Trophoblast cell (in vitro differentiated cells and primary cell): ENCODE results near the gene FHL3.
"Not testable (repeated sequence)": the region's sequence is repeated elsewhere in the genome, so short reads cannot be mapped to it uniquely, and the experiment has no call there.

ENCODE experiments used
- DNase-seq, 2 donors: peaks; one replicate each; pipeline ENCODE4 v3.0.0-alpha.2; 2016
- H2AFZ ChIP-seq: 2 replicates; pipeline ENCODE4 v1.6.1; 2013; ENCODE audit warnings: low read length, moderate library complexity, mild to moderate bottlenecking; ENCODE audit not compliant: insufficient read depth, poor library complexity
- H2AK5ac ChIP-seq: 2 replicates; pipeline ENCODE4 v1.6.1; 2013; ENCODE audit warnings: mild to moderate bottlenecking, low read length
- H2BK120ac ChIP-seq: 2 replicates; pipeline ENCODE4 v1.6.1; 2013; ENCODE audit warnings: low read length, mild to moderate bottlenecking, moderate library complexity; ENCODE audit not compliant: insufficient read depth, poor library complexity
- H2BK12ac ChIP-seq: 2 replicates; pipeline ENCODE4 v1.6.1; 2013; ENCODE audit warnings: mild to moderate bottlenecking, low read length, moderate library complexity
- H2BK5ac ChIP-seq: 2 replicates; pipeline ENCODE4 v1.6.1; 2013; ENCODE audit warnings: low read length, low read depth, moderate library complexity, mild to moderate bottlenecking; ENCODE audit not compliant: poor library complexity
- H3K14ac ChIP-seq: 2 replicates; pipeline ENCODE4 v1.6.1; 2013; ENCODE audit warnings: mild to moderate bottlenecking, low read length
- H3K18ac ChIP-seq: 2 replicates; pipeline ENCODE4 v1.6.1; 2013; ENCODE audit warnings: mild to moderate bottlenecking, low read length
- H3K23ac ChIP-seq: 2 replicates; pipeline ENCODE4 v1.6.1; 2013; ENCODE audit warnings: low read length
- H3K27ac ChIP-seq: 2 replicates; pipeline ENCODE4 v1.5.1; 2013; ENCODE audit warnings: low read depth, mild to moderate bottlenecking, inconsistent platforms, low read length, moderate library complexity
- H3K27me3 ChIP-seq: 2 replicates; pipeline ENCODE4 v1.6.1; 2013; ENCODE audit warnings: inconsistent platforms, mild to moderate bottlenecking, low read length, moderate library complexity; ENCODE audit not compliant: insufficient read depth
- H3K36me3 ChIP-seq, 2 experiments: 1 replicate in 1 of 2; 2 replicates in 1 of 2; pipeline ENCODE4 v1.6.1; 2013; ENCODE audit warnings: low read length in 2 of 2, mild to moderate bottlenecking in 2 of 2, moderate library complexity in 1 of 2; ENCODE audit not compliant: insufficient read depth in 2 of 2, control insufficient read depth in 1 of 2
- H3K4ac ChIP-seq: 2 replicates; pipeline ENCODE4 v1.6.1; 2013; ENCODE audit warnings: low read depth, mild to moderate bottlenecking, low read length, moderate library complexity
- H3K4me1 ChIP-seq, 2 experiments: 1 replicate in 1 of 2; 2 replicates in 1 of 2; pipeline ENCODE4 v1.6.1; 2013; ENCODE audit warnings: low read length in 2 of 2, mild to moderate bottlenecking in 2 of 2, moderate library complexity in 1 of 2; ENCODE audit not compliant: insufficient read depth in 2 of 2, control insufficient read depth in 1 of 2
- H3K4me2 ChIP-seq: 2 replicates; pipeline ENCODE4 v1.6.1; 2013; ENCODE audit warnings: inconsistent platforms, mild to moderate bottlenecking, low read length, moderate library complexity
- H3K4me3 ChIP-seq: 2 replicates; pipeline ENCODE4 v1.5.1; 2013; ENCODE audit warnings: mild to moderate bottlenecking, low read depth, low read length, inconsistent platforms
- H3K79me1 ChIP-seq: one replicate; pipeline ENCODE4 v1.6.1; 2013; ENCODE audit warnings: low read length
- H3K79me2 ChIP-seq: 2 replicates; pipeline ENCODE4 v1.6.1; 2013; ENCODE audit warnings: low read length, mild to moderate bottlenecking; ENCODE audit not compliant: control insufficient read depth, insufficient read depth, poor library complexity
- H3K9ac ChIP-seq: 2 replicates; pipeline ENCODE4 v1.6.1; 2013; ENCODE audit warnings: mild to moderate bottlenecking, low read length
- H3K9me3 ChIP-seq: 2 replicates; pipeline ENCODE4 v1.6.1; 2013; ENCODE audit warnings: low read depth, mild to moderate bottlenecking, control low read depth, inconsistent platforms, low read length; ENCODE audit not compliant: insufficient read depth
- H4K12ac ChIP-seq: 2 replicates; pipeline ENCODE4 v1.6.1; 2013; ENCODE audit warnings: low read depth, mild to moderate bottlenecking, low read length, moderate library complexity
- H4K8ac ChIP-seq: 2 replicates; pipeline ENCODE4 v1.6.1; 2013; ENCODE audit warnings: low read depth, mild to moderate bottlenecking, low read length, moderate library complexity
- H4K91ac ChIP-seq: one replicate; pipeline ENCODE4 v1.6.1; 2013; ENCODE audit warnings: low read depth, mild to moderate bottlenecking, low read length, moderate library complexity
- WGBS: extraction: QIAGEN DNeasy Blood & Tissue Kit; methylation state at CpG from one replicate; pipeline ENCODE4 v1.1.7; 2013; ENCODE audit warnings: missing lambda C conversion rate; ENCODE audit not compliant: insufficient read length, insufficient coverage; ENCODE audit errors: extremely low coverage; 5-methylcytosine and 5-hydroxymethylcytosine counted together

The FHL3 gene

GRCh38 chr1:37974567-37974966, 30.7 kb downstream of the FHL3 start:
- H2BK12ac ChIP-seq: no peak overlapping the region
- no peak overlapping the region for H4K91ac ChIP-seq
- H3K9ac ChIP-seq: no peak overlapping the region
- H3K4ac ChIP-seq: no peak overlapping the region
- peaks cover 26 to 38% of the 10 kb centered on the region in 2 experiments for H3K36me3 ChIP-seq
- H3K27me3 ChIP-seq: no peaks in the 10 kb centered on the region
- DNase-seq: no peak
- no peak overlapping the region for H3K23ac ChIP-seq
- H2AFZ ChIP-seq: no peak overlapping the region
- H3K4me1 ChIP-seq: no peaks in the 10 kb centered on the region
- no peak overlapping the region for H4K12ac ChIP-seq
- H3K14ac ChIP-seq: no peak overlapping the region
- WGBS: no CpG with 5 or more reads among the region's 5 CpGs
- H4K8ac ChIP-seq: no peak overlapping the region
- H3K9me3 ChIP-seq: no peaks in the 10 kb centered on the region
- H2BK5ac ChIP-seq: no peak overlapping the region
- no peak overlapping the region for H3K4me2 ChIP-seq
- no peak overlapping the region for H3K27ac ChIP-seq
- no peaks in the 10 kb centered on the region for H3K79me2 ChIP-seq
- H3K4me3 ChIP-seq: no peak overlapping the region
- H2BK120ac ChIP-seq: no peak overlapping the region
- no peak overlapping the region for H2AK5ac ChIP-seq
- H3K18ac ChIP-seq: no peak overlapping the region
- H3K79me1 ChIP-seq: no peaks in the 10 kb centered on the region

GRCh38 chr1:37973684-37974083, 31.6 kb downstream of the FHL3 start:
- H3K4ac ChIP-seq, H3K4me1 ChIP-seq, H3K79me1 ChIP-seq, H2AFZ ChIP-seq, DNase-seq, H3K27me3 ChIP-seq, H3K9me3 ChIP-seq, H3K27ac ChIP-seq, H3K79me2 ChIP-seq, H3K18ac ChIP-seq, H2BK12ac ChIP-seq, H2BK120ac ChIP-seq, H3K4me2 ChIP-seq, H2AK5ac ChIP-seq, H3K4me3 ChIP-seq, H3K9ac ChIP-seq, H2BK5ac ChIP-seq, H4K8ac ChIP-seq, H3K14ac ChIP-seq, H4K91ac ChIP-seq, H3K23ac ChIP-seq, H4K12ac ChIP-seq: not testable (repeated sequence)
- H3K36me3 ChIP-seq: peaks cover 23 to 37% of the 10 kb centered on the region in 2 experiments
- no CpG with 5 or more reads among the region's 5 CpGs for WGBS

GRCh38 chr1:37965301-37965700, 40.0 kb downstream of the FHL3 start:
- H4K91ac ChIP-seq: no peak overlapping the region
- no peak overlapping the region for H2BK5ac ChIP-seq
- H3K27me3 ChIP-seq: no peaks in the 10 kb centered on the region
- WGBS: no CpG with 5 or more reads among the region's 4 CpGs
- H2BK12ac ChIP-seq: no peak overlapping the region
- H2AFZ ChIP-seq: no peak overlapping the region
- H3K79me2 ChIP-seq: no peaks in the 10 kb centered on the region
- H3K79me1 ChIP-seq: no peaks in the 10 kb centered on the region
- no peak overlapping the region for H3K18ac ChIP-seq
- no peak overlapping the region for H3K14ac ChIP-seq
- H3K4me2 ChIP-seq: no peak overlapping the region
- no peaks in the 10 kb centered on the region for H3K9me3 ChIP-seq
- no peak overlapping the region for H2BK120ac ChIP-seq
- no peak overlapping the region for H3K4me3 ChIP-seq
- no peak overlapping the region for H3K23ac ChIP-seq
- H3K4ac ChIP-seq: no peak overlapping the region
- DNase-seq: no peak
- H3K9ac ChIP-seq: no peak overlapping the region
- H3K27ac ChIP-seq: no peak overlapping the region
- no peak overlapping the region for H2AK5ac ChIP-seq
- H3K36me3 ChIP-seq: peaks cover 34 to 49% of the 10 kb centered on the region in 2 experiments
- no peaks in the 10 kb centered on the region for H3K4me1 ChIP-seq
- no peak overlapping the region for H4K12ac ChIP-seq
- H4K8ac ChIP-seq: no peak overlapping the region

- not testable (repeated sequence) for H3K4me2 ChIP-seq
Measured at GRCh38 chr1:37964106-37964505, 41.2 kb downstream of the FHL3 start.

More at GRCh38 chr1:37964106-37964505, 41.2 kb downstream of the FHL3 start:
- H3K23ac ChIP-seq, H4K8ac ChIP-seq, H3K14ac ChIP-seq, H3K9me3 ChIP-seq, H3K4me1 ChIP-seq, H3K79me2 ChIP-seq, H4K12ac ChIP-seq, H3K27me3 ChIP-seq, H3K4ac ChIP-seq, H4K91ac ChIP-seq, H3K9ac ChIP-seq, H2BK5ac ChIP-seq, H3K79me1 ChIP-seq, H3K27ac ChIP-seq, H3K18ac ChIP-seq, H2BK12ac ChIP-seq, H3K4me3 ChIP-seq, H2AFZ ChIP-seq, H2AK5ac ChIP-seq, H2BK120ac ChIP-seq: not testable (repeated sequence)
- DNase-seq: peak; percentile 70 to 90
- peaks cover 39 to 50% of the 10 kb centered on the region in 2 experiments for H3K36me3 ChIP-seq
- no CpG with 5 or more reads among the region's 12 CpGs for WGBS
